Measurements from ENCODE around the gene RAB3IL1.

DNA sequence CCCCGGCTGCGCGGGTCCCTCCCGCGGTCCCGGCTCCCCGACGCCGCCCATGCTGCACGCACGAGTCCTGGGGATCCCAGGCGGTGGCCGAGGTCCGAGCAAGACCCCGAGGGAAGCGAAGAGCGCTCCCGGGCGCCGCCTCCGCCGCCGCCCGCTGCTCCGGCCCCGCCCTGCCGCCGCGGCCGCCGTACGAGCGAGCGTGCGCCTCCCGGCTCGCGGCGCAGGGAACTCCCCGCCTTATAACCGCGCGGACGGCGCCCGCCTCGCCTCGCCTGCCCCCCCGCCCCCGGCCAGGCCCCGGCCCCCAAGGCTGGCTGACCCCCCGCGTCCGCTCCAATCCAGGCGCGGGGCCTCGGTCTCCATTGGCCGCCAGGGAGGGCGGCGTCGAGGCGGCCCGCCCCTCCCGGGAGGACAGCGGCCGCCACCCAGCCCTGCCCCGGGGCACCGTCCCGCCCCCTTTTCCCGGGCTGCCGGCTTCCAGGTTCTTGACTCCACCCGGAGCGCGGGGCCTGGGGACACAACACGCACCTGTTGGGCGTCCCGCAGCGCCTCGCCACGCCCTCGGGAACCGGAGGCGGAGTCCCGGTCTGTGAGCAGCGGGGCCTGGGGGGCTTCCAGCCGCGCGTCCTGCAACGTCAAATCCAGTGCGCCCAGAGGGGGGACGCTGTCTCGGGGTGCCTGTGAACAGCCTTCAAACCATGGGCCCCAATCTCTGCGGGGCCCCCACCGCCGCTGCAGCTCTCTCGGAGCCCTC is 25.9 kb downstream of the RAB3IL1 start, which contains the start of gene FADS3:
- TF ChIP-seq, protein P1, sequence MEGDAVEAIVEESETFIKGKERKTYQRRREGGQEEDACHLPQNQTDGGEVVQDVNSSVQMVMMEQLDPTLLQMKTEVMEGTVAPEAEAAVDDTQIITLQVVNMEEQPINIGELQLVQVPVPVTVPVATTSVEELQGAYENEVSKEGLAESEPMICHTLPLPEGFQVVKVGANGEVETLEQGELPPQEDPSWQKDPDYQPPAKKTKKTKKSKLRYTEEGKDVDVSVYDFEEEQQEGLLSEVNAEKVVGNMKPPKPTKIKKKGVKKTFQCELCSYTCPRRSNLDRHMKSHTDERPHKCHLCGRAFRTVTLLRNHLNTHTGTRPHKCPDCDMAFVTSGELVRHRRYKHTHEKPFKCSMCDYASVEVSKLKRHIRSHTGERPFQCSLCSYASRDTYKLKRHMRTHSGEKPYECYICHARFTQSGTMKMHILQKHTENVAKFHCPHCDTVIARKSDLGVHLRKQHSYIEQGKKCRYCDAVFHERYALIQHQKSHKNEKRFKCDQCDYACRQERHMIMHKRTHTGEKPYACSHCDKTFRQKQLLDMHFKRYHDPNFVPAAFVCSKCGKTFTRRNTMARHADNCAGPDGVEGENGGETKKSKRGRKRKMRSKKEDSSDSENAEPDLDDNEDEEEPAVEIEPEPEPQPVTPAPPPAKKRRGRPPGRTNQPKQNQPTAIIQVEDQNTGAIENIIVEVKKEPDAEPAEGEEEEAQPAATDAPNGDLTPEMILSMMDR (IDR thresholded peaks at IDR 0.05) = peak in 1 of 12 donors; percentile 4
- TF ChIP-seq POLR2A (IDR thresholded peaks at IDR 0.05) = peak in 1 of 2 donors; percentile 86

Measured in heart left ventricle (tissue), 13 donors.